Kidney glomerular epithelial cell (primary cell): Measurements from ENCODE around the gene CDC42EP1.
"Not testable (repeated sequence)": the region's sequence is repeated elsewhere in the genome, so short reads cannot be mapped to it uniquely, and the experiment has no call there.

Experiments
- DNase-seq: peaks from one replicate; lab custom pipeline; 2025; lab: John Stamatoyannopoulos, UW

CDC42EP1 gene

DNA sequence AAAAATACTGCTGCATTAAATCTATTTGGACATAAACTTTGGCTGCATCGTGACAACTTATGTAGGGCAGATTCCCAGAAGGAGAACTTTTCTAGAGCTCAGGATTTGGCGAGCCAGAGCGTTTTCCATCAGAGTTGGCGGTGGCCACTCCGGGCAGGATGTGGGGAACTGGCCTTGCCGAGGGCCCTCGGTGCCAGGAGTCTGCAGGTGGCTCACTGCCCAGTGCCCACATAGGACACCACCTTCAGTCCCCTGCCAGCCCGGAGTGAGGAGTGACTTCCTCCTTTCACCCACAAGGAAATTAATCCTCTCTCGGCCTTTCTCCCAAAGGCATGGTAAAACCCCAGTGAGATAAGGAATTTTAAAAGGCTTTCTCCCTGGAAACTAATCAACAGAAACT, 21.2 kb downstream of the CDC42EP1 start:
- DNase-seq = no peak

DNA sequence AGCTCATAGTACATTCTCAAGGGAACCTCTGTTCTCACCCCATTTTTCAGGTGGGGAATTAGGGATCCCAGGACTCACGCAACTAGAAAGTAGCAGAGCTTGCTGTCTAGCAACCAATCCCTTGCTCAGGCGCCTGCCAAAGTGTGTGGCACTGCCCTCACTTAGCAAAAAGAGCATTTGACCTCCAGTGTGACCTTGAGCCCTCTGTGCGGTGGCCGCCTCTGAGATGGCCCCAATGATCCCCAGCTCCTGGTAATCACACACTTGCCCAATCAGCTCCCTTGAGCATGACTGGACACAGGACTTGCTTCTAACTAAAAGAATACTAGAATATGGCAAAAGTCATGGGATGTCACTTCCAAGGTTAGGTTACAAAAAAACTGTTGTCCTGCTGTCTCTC, 22.2 kb downstream of the CDC42EP1 start:
- DNase-seq = no peak

DNA sequence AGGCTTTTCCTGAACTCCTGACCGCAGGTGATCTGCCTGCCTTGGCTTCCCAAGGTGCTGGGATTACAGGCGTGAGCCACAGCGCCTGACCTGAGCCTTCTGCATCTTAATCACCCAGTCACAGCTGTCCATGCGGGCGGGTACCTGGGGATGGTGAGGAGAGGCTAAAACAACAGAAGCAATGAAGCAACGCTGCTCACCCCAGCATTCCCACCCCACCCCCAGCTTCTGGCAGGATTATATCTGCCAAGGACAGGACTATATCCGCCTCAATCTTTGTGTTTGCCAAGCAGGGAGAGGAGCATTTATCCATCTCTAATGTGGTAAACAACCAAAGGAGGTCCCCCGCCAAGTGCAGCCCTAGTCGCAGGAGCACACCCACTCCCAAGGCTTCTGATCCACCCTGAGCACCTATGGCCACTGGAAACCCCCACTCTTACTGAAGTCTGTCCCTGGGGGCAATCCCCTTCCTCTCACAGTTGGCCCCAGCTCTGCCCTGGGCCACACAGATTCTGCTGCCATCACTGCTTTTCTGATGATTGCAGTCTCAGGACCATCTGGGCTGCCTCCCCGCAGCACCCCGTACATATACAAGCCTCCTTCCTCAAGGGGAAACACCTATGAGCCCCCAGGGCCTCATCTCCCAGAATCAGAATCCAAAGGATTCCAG, 28.4 kb downstream of the CDC42EP1 start:
- no peak for DNase-seq

DNA sequence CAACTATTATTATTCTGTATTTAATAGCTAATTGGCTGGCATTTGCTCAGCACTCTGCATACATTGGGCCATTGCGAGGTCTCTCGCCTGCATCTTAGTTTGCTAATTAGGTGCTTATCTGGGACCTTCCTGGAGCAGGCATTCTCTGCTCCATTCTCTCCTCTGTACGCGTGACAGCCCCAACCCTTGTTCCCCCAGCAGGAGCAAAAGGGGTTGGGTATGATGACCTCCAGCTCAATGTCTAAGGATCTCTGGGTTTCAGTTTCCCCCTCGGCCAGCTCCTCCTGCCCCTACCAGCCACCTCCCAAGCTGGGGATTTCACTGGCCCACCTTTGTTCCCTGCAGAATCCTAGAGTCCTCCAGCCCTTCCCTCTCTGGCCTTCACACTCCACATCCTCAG, 29.4 kb downstream of the CDC42EP1 start:
- no peak for DNase-seq

DNA sequence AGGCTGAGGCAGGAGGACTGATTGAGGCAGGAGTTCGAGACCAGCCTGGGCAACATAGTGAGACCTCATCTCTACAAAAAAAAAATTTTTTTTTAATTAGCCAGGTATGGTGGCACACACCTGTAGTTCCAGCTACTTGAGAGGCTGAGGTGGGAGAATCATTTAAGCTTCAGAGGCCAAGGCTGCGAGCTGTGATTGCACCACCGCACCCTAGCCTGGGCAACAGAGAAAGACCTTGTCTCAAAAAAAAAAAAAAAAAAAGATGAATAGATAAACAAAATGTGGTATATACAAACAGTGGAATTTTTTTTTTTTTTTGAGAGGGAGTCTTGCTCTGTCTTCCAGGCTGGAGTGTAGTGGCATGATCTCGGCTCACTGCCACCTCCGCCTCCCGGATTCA, 30.8 kb downstream of the CDC42EP1 start:
- not testable (repeated sequence) for DNase-seq

DNA sequence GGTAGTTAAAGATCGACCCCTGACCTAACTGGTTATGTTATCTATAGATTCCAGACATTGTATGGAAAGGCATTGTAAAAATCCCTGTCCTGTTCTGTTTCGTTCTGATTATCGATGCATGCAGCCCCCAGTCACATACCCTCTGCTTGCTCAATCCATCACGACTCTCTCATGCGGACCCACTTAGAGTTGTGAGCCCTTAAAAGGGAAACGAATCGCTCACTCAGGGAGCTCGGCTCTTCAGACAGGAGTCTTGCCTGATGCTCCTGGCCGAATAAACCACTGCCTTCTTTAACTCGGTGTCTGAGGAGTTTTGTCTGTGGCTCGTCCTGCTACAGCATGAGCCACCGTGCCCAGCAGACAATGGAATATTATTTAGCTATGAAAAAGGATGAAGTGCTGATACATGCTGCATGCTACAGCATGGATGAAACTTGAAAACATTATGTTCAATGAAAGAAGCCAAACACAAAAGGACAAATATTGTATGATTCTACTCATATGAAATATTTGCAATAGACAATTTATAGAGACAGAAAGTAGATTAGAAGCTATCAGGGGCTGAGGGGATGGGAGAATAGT, 31.6 kb downstream of the CDC42EP1 start:
- DNase-seq = no peak

DNA sequence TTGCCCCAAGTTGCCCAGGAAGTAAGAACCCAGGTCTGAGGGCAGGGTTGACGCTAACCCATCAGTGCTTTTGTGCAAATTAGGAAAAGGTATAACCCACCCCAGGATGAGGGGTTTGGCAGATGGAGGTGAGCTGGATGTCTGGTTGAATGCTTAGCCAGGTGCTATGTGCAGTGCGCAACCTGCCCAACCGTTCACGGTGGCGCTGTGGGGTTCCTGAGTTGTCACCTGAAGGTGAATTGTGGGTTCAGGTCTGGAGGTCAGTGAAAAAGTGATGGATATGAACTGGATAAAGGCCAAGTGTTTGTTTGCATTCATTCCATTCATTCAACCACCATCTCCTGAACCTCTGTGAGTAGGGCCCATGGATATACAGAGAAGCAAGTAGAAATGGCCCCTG, 34.0 kb downstream of the CDC42EP1 start:
- DNase-seq = no peak

DNA sequence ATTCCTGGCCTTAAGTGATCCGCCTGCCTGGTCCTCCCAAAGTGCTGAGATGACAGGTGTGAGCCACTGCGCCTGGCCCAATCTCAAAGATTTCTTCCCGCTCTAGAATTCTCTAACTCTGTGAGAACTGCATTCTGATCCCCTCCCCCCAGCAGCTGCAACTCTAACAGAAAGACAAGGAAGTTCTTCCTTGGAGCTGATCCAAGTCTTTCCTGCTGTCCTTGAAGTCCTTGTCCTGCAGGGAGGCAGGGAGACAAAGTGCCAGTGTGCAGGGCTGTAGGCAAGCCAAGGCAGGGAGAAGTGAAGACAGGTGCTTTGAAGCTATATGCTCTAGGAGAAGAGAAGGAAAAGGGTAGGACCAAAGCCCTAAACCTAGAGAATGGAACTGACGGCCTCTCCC, 38.9 kb downstream of the CDC42EP1 start:
- no peak for DNase-seq

DNA sequence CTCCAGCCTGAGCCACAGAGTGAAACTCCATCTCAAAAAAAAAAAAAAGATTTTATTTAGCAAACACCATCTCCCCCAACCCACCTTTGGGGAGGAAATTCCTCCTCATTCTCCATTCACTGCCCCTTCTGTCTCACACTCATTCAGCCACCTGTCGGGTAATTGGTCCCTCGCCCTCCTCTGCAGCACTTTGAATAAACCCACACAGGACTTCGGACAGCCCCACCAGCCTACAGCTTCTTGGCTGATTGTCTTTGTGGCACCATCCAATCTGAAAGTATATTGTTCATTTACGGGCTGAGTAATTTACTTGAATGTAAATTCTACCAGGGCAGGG, 40.9 kb downstream of the CDC42EP1 start:
- no peak for DNase-seq

DNA sequence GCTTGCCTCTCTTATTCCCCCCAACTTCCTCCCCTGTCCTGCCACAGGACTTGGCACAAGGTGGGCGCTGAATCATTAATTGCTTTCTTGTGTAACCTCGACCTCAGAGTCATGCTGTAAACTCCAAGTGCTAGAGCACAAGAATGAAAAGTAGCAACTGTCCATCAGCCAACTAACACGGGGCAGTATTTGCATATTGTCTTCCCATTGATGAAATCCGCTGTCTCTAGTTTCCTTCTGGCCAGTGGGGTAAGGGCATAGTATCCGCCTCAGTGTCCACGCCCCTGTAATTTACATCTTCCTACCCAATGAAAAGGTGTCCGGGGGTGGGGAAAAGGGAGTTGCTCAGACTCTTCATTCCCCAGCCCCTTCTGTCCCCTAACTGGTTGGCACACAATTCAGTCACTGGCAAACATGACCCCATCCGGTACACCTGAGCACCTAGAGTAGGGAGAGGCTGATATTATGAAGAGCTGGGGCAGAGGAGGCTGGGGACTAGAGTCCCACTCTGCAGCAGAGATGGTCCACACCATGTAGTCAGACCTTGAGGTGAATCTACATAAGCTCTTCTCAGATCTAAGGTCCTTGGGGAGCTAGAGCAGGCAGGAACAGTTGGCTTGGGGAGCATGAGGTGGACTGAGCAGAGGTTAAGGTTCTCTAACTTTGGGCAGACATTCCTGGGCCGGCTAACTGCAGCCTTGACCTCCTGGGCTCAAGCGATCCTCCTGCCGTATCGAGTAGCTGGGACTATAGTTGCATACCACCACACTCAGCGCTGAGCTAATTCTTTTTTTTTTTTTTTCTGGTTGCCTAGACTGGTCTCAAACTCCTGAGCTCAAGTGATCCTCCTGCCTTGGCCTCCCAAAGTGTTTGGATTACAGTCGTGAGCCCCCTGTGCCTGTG, 41.5 kb downstream of the CDC42EP1 start:
- DNase-seq = peak; percentile 77

DNA sequence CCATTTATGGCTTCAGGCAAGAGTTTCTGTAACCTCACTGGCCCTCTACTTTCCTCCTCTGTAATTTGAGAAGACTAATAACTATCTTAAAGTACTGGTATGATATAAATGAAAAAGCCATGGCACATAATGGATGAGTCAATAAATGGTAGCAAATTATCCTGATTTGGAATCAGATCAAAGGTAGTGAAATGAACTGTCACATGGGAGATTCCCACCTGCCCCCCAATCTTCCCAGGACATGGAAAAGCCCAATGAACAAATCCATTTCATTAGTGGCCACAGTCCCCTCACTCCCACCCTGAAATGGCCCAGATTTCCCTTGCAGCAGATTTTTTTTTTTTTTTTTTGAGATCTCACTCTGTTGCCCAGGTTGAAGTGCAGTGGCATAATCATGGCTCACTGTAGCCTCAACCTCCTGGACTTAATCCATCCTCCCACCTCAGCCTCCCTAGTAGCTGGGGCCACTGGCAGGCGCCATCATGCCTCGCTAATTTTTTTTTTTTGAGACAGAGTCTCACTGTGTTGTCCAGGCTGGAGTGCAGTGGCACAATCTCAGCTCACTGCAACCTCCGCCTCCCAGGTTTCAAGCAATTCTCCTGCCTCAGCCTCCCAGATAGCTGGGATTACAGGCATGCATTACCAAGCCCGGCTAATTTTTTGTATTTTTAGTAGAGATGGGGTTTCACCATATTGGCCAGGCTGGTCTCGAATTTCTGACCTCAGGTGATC, 42.4 kb downstream of the CDC42EP1 start:
- not testable (repeated sequence) for DNase-seq

DNA sequence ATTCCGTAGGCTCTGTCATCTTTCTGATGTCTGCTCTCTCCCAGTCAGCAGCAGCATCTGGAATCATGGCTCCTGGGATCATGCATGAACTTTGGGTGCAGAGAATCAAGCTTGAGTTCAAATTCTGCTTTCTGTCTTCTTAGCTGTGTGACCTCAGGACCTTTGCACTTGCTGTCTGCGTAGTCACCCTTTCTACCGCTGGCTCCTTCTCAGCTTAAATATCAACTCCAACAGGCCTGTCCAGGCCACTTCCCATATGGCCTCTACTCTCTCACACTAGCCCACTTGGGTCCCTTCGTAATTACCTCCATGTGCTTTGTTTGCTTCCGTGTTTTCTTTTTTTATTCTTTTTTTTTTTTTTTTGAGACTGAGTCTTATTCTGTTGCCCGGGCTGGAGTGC, 43.8 kb downstream of the CDC42EP1 start:
- no peak for DNase-seq

DNA sequence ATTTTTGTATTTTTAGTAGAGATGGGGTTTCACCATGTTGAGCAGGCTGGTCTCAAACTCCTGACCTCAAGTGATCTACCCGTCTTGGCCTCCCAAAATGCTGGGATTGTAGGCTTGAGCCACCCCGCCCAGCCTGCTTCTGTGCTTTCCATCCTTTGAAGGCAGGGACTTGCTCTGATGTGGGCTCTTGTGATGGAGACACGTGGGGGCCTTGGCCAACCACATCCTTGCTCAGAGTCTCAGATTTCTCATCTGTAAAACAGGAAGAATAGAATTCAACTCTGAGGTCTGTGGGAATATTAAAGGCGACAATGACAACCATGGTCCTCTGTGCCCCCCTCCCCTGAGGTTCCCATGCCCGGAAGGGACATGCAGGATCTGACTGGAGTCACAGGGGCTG, 44.6 kb downstream of the CDC42EP1 start:
- no peak for DNase-seq

DNA sequence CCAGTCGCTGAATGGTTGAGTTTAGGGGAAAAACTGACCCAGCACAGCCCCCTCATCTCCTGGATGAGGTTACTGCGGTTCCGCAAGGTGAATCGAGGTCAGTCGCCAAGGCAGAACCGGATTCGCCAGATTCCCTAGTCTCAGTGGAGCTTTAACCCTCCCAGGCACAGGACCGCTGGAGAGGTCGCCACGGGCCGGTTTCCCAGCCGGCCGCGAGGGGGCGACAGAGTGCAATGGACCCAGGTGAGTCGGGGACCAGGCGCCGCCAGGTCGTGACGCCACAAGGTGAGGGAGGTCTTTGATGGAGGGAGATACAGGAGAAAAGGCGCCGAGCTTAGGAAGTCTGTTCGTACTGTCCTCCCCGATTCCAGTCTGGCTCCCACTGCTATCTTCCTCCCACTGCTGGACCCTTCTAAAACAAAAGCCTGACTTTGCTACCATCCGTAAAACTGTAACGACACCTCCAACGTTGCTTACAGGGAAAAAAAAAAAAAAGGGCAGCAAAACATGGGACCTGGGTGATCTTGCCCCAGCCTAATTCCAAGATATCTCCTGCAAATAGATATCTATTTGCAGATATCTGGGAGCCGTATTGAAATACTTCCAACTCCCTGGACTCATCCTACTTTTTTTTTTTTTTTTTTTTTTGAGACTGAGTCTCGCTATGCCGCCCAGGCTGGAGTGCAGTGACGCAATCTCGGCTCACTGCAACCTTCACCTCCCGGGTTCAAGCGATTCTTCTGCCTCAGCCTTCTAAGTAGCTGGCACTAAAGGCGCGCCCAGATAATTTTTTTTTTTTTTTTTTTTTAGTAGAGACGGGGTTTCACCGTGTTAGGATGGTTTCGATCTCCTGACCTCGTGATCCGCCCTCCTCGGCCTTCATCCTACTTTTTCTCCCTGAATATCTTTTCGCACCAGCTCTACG, 47.0 kb downstream of the CDC42EP1 start:
- DNase-seq = peak; percentile 79

DNA sequence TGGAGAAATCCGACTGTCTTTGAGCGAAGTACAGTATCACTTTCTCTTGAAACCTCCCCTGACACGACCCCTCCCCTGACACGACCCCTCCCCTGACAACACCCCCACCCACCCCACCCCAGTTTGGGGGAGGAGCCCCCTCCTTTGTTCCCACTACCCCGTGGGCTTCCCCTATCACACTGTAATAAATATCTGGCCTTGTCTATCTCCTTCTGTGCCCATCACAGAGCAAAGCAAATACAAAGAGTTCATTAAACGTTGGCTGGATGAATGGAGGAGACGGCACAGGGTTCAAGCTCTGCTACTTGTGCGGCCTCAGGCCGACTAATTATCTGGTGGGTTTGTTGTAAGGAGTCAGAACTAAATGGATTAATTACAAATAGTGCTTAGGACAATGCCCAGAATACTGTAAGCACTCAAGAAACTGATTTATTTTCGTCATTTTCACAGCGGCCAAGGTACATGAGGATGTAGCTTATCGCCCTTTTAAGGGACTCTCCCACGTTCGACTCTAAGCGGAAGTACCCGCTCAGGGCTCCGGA, 47.7 kb downstream of the CDC42EP1 start:
- no peak for DNase-seq

DNA sequence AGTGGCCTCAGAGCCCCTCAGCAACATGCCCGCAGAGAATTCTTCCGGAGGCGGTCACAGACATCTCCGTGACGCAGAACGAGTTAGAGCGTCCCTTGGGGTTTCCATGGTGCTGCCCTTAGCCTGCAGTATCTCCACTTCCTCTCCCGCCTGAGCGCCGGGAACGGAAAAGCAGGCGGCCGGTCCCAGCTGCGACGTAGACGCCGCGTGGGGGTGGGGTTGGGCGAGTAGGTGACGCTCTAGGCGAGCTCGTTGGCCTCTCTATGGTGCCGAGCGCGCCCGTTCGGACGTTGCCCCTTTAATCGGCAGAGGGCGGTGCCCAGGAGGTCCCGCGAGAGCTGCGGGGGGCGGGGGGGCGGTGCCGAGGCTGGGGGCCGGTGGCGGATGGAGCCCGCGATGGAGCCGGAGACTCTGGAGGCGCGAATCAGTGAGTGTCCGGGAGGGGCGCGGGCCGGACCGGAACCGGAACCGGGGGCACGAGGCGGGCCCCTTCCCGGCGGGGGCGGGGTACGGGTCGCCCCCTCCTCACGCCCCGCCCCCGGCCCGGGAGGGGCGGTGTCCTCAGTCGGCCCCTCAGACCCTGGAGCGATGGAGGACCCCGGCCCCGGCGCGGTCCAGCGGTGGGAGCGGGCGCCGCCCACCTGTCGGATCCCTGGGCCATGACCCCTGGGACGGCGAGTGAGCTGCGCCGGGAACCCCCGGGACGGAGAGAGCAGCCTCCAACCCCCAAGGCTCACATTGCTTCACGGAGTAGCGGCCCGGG, 48.4 kb downstream of the CDC42EP1 start, which contains the start of gene GGA1:
Gene GGA1, plus strand, starts transcription at position 358 of the 763 bp plus-strand sequence. Its CDS starts 27 bp downstream, at position 385.
- peak; percentile 99 for DNase-seq

DNA sequence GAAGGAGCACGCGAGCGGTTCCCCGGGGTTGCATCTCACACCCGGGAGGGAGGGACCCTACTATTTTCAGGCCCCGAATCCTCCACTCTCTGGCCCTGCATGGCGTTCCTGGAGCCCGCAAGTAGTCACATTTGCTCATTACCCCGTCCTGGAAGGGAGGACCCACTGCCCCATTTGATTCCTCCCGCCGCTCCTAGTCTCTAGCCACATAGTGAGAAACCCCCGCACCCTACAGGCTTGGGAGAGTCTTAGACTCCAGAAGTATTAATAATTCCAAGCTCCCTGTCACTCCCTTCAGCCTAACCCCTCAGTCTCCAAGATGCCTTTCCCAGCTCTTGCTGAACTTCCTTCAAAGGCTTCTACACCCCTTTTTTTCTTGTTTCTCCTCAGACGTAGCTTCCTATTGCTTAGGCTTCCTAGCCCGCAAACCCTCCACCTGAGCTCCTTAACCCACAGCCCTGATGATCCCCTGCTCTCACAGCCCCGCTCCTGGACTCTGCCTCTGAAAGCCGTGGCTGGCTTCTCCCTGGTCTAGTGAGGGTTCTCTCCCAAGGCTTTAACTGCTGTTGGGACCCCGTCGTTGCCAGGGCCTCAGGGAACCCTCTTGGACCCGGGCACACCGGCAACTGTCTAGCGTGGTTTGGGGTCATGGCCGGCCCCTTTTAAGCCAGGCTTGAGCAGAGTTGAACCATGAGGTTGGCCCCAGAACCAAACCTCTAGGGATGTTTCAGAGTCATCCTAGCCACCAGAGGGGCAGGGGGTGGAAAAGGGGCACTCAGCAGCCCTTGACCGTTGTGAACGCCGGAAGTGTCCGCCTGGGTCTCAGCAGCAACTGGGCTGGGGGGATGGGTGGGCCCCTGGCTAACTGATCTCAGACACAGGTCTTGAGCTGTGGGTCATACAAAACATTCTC, 49.2 kb downstream of the CDC42EP1 start:
- no peak for DNase-seq

DNA sequence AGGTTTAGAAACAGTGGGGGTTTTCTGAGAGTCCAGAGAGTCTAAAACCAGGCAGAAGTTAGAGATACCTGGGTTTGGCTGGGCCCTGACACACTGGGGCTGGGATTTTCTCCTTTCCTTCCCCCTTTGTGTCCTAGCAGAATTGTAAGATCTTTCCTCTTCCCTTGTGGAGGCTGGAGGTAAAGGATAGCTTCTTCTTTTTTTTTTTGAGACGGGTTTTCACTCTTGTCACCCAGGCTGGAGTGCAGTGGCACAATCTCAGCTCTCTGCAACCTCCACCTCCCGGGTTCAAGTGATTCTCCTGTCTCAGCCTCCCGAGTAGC, 49.8 kb downstream of the CDC42EP1 start:
- not testable (repeated sequence) for DNase-seq

DNA sequence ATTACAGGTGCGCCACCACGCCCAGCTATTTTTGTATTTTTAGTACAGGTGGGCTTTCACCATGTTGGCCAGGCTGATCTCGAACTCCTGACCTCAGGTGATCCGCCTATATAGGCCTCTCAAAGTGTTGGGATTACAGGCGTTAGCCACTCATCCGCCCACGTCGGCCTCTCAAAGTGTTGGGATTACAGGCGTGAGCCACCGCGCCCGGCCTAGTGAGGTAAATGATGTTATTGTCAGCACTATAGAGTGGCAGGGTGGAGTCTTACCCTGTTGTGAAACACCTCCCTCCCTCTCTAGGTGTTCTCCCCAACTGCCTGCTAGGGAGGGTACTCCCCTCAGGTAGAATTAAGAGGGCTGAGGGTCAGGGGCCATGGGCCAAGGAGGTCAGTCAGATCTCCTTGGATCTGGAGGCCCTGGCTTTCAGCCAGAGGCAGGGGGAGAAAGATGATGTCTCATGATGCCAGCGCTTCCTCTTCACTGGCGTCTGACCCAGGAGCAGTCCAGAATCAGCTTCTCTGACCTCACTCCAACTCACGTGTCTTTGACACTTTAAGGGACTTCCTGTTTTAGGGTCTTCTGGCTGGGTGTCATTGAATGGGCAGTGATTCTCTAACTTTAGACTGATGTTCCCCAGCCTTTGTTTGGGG, 50.3 kb downstream of the CDC42EP1 start:
- DNase-seq = no peak
